Body of pancreas (tissue), 4 donors: ENCODE results near the gene BEST4.

Experiments used
- CTCF ChIP-seq, 7 experiments: fragments of 450-650 bp in 4 of 7; fragments of 200-600 bp in 3 of 7; sonication (generic) in 3 of 7; IDR thresholded peaks; one replicate each; pipeline ENCODE4 v1.5.1; 2016 to 2019; ENCODE audit warnings: antibody characterized with exemption in 7 of 7
- POLR2A ChIP-seq, 3 donors: fragments of 450-650 bp; IDR thresholded peaks; one replicate each; pipeline ENCODE4 v1.6.1; 2016; ENCODE audit warnings: antibody characterized with exemption in 3 of 3, mild to moderate bottlenecking in 2 of 3

- TF ChIP-seq CTCF (IDR thresholded peaks at IDR 0.05) (peak in 3 of 7 experiments; percentile 22 to 36 (median 32)), POLR2A (IDR thresholded peaks at IDR 0.05) (peak; percentile 95 to 100 (median 100))
Measured at GRCh38 chr1:44819608-44820327, 31.8 kb upstream of the BEST4 start.
